ENCODE measurements around the gene TMEM8B.
"Not testable (repeated sequence)": the region's sequence is repeated elsewhere in the genome, so short reads cannot be mapped to it uniquely, and the experiment has no call there.

Gene TMEM8B

DNA sequence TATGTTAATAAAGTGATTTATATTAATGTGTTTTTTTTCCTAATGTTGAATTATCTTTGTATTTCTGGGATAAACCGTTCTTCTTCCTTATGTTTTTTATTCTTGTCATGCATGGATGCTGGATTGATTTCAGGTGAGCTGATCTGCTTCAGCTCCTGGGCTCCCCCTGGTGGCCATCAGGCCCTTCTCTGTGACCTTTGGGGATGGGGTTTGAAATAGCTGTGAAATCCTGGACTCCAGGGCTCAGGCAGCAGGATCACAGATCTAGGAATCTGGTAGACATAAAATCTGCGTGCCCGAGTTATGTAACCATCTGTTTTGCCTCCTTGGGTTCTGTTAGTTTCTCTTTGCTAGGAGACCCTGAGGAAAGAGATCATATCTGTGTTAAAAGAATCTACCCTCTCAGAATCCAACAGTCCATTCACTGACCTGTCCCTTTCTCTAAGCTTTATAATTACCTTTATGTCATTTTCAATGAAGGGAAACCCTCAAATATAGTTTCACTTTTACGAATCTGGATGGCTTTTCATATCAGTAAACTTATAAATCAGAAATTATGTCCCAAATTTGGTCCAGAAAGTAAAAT is 53.3 kb downstream of the TMEM8B start:
- no peaks in the 10 kb centered on the region for H3K36me3 ChIP-seq (ENCODE audit: control insufficient read depth, low read depth, low read length)
- H3K4me3 ChIP-seq (ENCODE audit: low read length) = no peak overlapping the region
- no peaks in the 10 kb centered on the region for H3K27me3 ChIP-seq (ENCODE audit: control insufficient read depth, insufficient read depth, low read length)
- H3K9ac ChIP-seq (ENCODE audit: low read length) = no peak overlapping the region
- no peaks in the 10 kb centered on the region for H3K4me1 ChIP-seq (ENCODE audit: control insufficient read depth, low read depth, low read length)
- no peaks in the 10 kb centered on the region for H3K9me3 ChIP-seq (ENCODE audit: control insufficient read depth, low read depth, low read length)
- no peak overlapping the region for H3K27ac ChIP-seq (ENCODE audit: low read length)

DNA sequence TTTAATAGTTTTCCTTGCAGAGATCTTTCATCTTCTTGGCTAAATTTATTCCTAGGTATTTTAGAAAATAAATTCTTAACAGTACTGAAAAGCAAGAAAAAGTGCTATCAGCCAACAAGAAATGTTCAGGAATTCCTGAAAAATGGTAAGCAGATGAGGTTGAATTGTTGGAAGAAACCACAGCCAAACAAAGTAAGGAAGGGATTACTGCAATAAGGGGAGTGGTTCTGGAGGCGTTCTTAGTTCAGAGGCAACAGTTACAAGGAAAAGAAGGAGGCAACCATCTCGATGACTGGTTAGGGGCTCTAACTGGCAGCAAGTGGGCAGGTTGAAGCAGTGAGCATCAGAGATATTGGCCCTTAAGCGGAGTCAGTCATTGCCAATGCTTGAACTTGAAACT is 54.0 kb downstream of the TMEM8B start:
- H3K36me3 ChIP-seq (ENCODE audit: control insufficient read depth, low read depth, low read length) = no peaks in the 10 kb centered on the region

DNA sequence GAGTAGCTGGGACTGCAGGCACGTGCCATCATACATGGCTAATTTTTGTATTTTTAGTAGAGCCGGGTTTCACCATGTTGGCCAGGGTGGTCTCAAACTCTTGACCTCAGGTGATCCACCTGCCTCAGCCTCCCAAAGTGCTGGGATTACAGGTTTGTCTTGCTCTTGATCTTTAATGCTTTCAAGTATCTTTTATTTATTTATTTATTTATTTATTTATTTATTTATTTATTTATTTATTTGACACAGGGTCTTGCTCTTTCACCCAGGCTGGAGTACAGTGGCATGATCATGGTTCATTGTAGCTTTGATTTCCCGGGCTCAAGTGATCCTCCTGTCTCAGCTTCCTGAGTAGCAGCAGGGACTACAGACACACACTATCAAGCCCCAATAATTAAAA is 55.9 kb downstream of the TMEM8B start:
- not testable (repeated sequence) for H3K4me3 ChIP-seq (ENCODE audit: low read length); H3K36me3 ChIP-seq (ENCODE audit: control insufficient read depth, low read depth, low read length); H3K4me1 ChIP-seq (ENCODE audit: control insufficient read depth, low read depth, low read length); H3K27me3 ChIP-seq (ENCODE audit: control insufficient read depth, insufficient read depth, low read length); H3K9ac ChIP-seq (ENCODE audit: low read length); H3K9me3 ChIP-seq (ENCODE audit: control insufficient read depth, low read depth, low read length); H3K27ac ChIP-seq (ENCODE audit: low read length)

More for the DNA sequence above, 54.0 kb downstream of the TMEM8B start:
- no peaks in the 10 kb centered on the region for H3K4me1 ChIP-seq (ENCODE audit: control insufficient read depth, low read depth, low read length)
- no peaks in the 10 kb centered on the region for H3K27me3 ChIP-seq (ENCODE audit: control insufficient read depth, insufficient read depth, low read length)
- no peak overlapping the region for H3K4me3 ChIP-seq (ENCODE audit: low read length)
- H3K9me3 ChIP-seq (ENCODE audit: control insufficient read depth, low read depth, low read length) = no peaks in the 10 kb centered on the region
- H3K27ac ChIP-seq (ENCODE audit: low read length) = no peak overlapping the region
- H3K9ac ChIP-seq (ENCODE audit: low read length) = no peak overlapping the region

DNA sequence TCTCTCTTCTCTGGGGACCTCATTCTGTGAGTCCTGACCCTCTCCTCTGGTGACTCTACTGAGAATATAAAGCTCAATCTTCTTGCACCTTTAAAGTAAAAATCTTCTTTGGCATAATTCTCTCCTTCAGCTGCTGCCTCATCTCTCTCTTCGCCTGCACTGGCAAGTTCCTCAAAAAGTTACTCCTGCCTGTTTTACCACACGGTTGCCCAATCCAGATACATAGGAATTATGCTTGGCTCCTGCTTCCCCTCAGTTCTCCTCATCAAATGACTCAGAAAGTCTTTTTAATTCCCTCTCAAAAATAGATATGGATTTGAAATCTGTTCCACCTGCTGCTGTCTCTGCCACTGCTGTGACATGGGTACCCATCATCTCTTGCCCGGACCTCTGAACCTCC is 62.6 kb downstream of the TMEM8B start:
- Histone ChIP-seq H3K9me3 (ENCODE audit: control insufficient read depth, low read depth, low read length) (no peaks in the 10 kb centered on the region), H3K4me1 (ENCODE audit: control insufficient read depth, low read depth, low read length) (no peaks in the 10 kb centered on the region), H3K4me3 (ENCODE audit: low read length) (no peak overlapping the region), H3K27ac (ENCODE audit: low read length) (no peak overlapping the region), H3K36me3 (ENCODE audit: control insufficient read depth, low read depth, low read length) (no peaks in the 10 kb centered on the region), H3K9ac (ENCODE audit: low read length) (no peak overlapping the region), H3K27me3 (ENCODE audit: control insufficient read depth, insufficient read depth, low read length) (no peaks in the 10 kb centered on the region)

DNA sequence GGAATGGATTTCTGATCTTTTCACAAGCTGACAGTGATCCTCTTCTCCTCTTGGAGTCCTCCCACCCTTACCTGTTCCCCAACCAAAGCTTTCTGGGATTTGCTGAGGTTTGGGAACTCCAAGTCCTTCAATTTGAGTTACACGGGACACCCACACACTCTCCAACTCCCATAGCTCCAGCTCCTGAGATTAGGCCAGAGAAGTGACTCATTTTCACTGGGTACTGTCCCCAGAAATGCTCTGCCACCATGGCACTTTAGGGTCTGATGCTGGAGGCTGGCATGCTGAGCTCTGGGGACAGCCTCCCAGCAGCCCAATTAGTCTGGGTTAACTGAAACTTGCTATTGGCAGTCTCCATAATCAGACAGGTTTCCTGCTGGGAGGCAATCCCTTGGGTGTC is 63.0 kb downstream of the TMEM8B start:
- H3K27me3 ChIP-seq (ENCODE audit: control insufficient read depth, insufficient read depth, low read length) = no peaks in the 10 kb centered on the region
- H3K9ac ChIP-seq (ENCODE audit: low read length) = no peak overlapping the region
- H3K9me3 ChIP-seq (ENCODE audit: control insufficient read depth, low read depth, low read length) = no peaks in the 10 kb centered on the region
- H3K4me1 ChIP-seq (ENCODE audit: control insufficient read depth, low read depth, low read length) = no peaks in the 10 kb centered on the region
- H3K4me3 ChIP-seq (ENCODE audit: low read length) = no peak overlapping the region
- no peak overlapping the region for H3K27ac ChIP-seq (ENCODE audit: low read length)
- no peaks in the 10 kb centered on the region for H3K36me3 ChIP-seq (ENCODE audit: control insufficient read depth, low read depth, low read length)

DNA sequence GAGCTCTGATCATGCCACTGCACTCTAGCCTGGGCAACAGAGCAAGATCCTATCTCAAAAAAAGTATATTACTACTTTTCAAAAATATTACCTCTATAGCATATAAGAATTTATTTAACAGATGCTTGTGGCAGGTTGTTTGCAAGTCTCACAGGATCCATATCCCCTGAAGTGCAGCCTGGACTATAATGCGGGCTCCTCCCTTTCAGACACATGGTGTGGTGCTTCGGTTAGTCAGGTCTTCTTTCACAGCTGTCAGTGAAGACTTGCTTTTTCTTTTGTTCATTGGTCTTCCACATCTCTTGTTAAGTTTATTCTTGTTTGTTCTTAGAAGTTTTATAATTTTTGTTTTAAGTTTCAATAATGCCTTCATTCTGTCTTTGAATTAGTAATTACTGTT is 67.5 kb downstream of the TMEM8B start:
- no peaks in the 10 kb centered on the region for H3K36me3 ChIP-seq (ENCODE audit: control insufficient read depth, low read depth, low read length)
- no peak overlapping the region for H3K9ac ChIP-seq (ENCODE audit: low read length)
- no peak overlapping the region for H3K27ac ChIP-seq (ENCODE audit: low read length)
- no peaks in the 10 kb centered on the region for H3K27me3 ChIP-seq (ENCODE audit: control insufficient read depth, insufficient read depth, low read length)
- H3K9me3 ChIP-seq (ENCODE audit: control insufficient read depth, low read depth, low read length) = no peaks in the 10 kb centered on the region
- H3K4me1 ChIP-seq (ENCODE audit: control insufficient read depth, low read depth, low read length) = no peaks in the 10 kb centered on the region
- no peak overlapping the region for H3K4me3 ChIP-seq (ENCODE audit: low read length)

DNA sequence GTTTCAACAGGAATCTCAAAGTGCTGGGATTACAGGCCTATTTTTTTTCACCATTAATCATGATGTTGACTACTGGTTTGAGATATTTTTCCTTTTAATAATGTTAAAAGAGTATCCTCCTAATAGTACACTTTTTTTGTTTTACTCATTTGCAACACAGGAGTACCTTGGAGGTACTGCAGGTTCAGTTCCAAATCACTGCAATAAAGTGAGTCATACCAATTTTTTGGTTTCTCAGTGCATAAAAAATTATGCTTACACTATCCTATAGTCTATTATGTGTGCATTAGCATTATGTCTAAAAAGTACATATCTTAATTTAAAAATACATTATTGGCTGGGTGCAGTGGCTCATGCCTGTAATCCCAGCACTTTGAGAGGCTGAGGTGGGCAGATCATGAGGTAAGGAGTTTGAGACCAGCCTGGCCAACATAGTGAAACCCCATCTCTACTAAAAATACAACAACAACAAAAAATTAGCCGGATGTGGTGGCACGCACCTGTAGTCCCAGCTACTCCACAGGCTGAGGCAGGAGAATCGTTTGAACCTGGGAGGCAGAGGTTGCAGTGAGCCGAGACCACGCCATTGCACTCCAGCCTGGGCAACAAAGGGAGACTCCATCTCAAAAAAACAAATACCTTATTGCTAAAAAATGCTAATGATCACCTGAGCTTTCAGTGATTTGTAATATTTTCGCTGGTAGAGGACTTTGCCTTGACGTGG is 68.5 kb downstream of the TMEM8B start:
- H3K4me1 ChIP-seq (ENCODE audit: control insufficient read depth, low read depth, low read length); H3K27me3 ChIP-seq (ENCODE audit: control insufficient read depth, insufficient read depth, low read length); H3K27ac ChIP-seq (ENCODE audit: low read length): not testable (repeated sequence)

DNA sequence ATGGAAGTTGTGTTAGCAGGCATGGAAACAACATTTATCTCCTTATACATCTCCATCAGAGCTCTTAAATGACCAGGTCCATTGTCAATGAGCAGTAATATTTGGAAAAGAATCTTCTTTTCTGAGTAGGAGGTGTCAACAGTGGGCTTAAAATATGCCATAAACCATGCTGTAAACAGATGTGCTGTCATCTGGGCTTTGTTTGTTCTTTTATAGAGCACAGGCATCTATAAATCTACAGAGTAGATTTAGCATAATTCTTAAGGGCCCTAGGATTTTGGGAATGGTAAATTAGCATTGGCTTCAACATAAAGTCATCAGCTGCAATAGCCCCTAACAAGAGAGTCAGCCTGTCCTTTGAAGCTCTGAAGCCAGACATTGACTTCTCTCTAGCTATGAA is 69.3 kb downstream of the TMEM8B start:
- no peaks in the 10 kb centered on the region for H3K27me3 ChIP-seq (ENCODE audit: control insufficient read depth, insufficient read depth, low read length)
- H3K27ac ChIP-seq (ENCODE audit: low read length) = no peak overlapping the region
- H3K9me3 ChIP-seq (ENCODE audit: control insufficient read depth, low read depth, low read length) = no peaks in the 10 kb centered on the region
- H3K9ac ChIP-seq (ENCODE audit: low read length) = no peak overlapping the region
- H3K4me3 ChIP-seq (ENCODE audit: low read length) = no peak overlapping the region
- H3K4me1 ChIP-seq (ENCODE audit: control insufficient read depth, low read depth, low read length) = no peaks in the 10 kb centered on the region
- no peaks in the 10 kb centered on the region for H3K36me3 ChIP-seq (ENCODE audit: control insufficient read depth, low read depth, low read length)

More for the DNA sequence above, 68.5 kb downstream of the TMEM8B start:
- H3K9ac ChIP-seq (ENCODE audit: low read length); H3K4me3 ChIP-seq (ENCODE audit: low read length); H3K9me3 ChIP-seq (ENCODE audit: control insufficient read depth, low read depth, low read length); H3K36me3 ChIP-seq (ENCODE audit: control insufficient read depth, low read depth, low read length): not testable (repeated sequence)

DNA sequence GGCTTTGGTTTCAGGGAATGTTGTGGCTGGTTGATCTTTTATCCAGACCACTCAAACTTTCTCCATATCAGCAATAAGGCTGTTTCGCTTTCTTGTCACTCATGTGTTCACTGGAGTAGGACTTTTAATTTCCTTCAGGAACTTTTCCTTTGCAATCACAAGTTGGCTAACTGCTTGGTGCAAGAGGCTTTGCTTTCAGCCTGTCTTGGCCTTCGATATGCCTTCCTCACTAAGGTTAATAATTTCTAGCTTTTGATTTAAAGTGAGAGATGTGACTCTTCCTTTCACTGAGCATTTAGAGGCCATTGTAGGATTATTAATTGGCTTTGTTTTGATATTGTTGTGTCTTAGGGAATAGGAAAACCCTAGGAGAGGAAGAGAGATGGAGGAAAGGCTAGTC is 70.0 kb downstream of the TMEM8B start:
- no peak overlapping the region for H3K9ac ChIP-seq (ENCODE audit: low read length)
- H3K36me3 ChIP-seq (ENCODE audit: control insufficient read depth, low read depth, low read length) = no peaks in the 10 kb centered on the region
- H3K27ac ChIP-seq (ENCODE audit: low read length) = no peak overlapping the region
- no peaks in the 10 kb centered on the region for H3K4me1 ChIP-seq (ENCODE audit: control insufficient read depth, low read depth, low read length)
- no peak overlapping the region for H3K4me3 ChIP-seq (ENCODE audit: low read length)
- no peaks in the 10 kb centered on the region for H3K9me3 ChIP-seq (ENCODE audit: control insufficient read depth, low read depth, low read length)
- H3K27me3 ChIP-seq (ENCODE audit: control insufficient read depth, insufficient read depth, low read length) = no peaks in the 10 kb centered on the region

DNA sequence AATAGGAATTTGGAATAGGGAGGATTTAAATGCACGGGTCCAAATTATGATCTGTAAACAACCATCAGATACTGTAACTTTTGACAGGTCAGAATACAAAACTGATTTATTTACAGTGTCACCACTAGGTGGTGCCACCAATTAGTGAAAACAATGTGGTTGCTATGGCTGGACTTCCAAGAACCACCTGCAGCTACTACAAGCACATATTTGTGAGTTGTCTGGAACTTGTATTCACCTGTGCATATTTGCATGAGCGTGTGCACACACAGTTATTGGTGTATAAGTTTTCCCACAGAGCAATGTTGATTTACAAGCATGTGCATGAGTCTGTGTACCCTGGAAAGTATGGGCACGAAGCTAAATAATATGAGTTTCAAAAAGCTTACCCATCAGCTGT is 74.0 kb downstream of the TMEM8B start:
- H3K9ac ChIP-seq (ENCODE audit: low read length) = no peak overlapping the region
- H3K27me3 ChIP-seq (ENCODE audit: control insufficient read depth, insufficient read depth, low read length) = no peaks in the 10 kb centered on the region

DNA sequence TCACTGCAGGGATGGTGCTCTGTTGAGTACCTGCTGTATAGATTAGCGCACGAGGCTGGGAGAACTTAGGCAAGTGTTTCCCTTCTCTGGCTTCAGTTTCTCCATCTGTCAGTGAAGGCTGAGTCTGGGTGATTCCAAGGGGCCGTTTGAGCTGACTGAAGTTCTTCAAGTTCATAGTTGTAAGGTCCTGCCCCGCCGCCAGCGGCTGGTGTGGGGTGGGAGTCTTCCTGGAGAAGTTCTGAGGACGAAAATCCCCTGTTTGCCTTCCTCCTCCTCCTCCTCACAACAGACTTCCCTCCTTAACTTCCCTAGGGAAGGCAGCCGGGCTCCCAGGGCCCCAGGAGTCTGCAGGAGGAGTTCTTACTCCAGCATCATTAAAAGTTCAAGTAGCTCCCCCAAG is 75.3 kb downstream of the TMEM8B start:
- Histone ChIP-seq H3K36me3 (ENCODE audit: control insufficient read depth, low read depth, low read length) (no peaks in the 10 kb centered on the region), H3K9ac (ENCODE audit: low read length) (no peak overlapping the region), H3K27me3 (ENCODE audit: control insufficient read depth, insufficient read depth, low read length) (no peaks in the 10 kb centered on the region), H3K4me1 (ENCODE audit: control insufficient read depth, low read depth, low read length) (peaks cover 16% of the 10 kb centered on the region), H3K9me3 (ENCODE audit: control insufficient read depth, low read depth, low read length) (no peaks in the 10 kb centered on the region), H3K27ac (ENCODE audit: low read length) (no peak overlapping the region), H3K4me3 (ENCODE audit: low read length) (no peak overlapping the region)

More for the DNA sequence above, 74.0 kb downstream of the TMEM8B start:
- Histone ChIP-seq H3K4me1 (ENCODE audit: control insufficient read depth, low read depth, low read length) (peaks cover 9% of the 10 kb centered on the region), H3K27ac (ENCODE audit: low read length) (no peak overlapping the region), H3K9me3 (ENCODE audit: control insufficient read depth, low read depth, low read length) (no peaks in the 10 kb centered on the region), H3K4me3 (ENCODE audit: low read length) (no peak overlapping the region), H3K36me3 (ENCODE audit: control insufficient read depth, low read depth, low read length) (no peaks in the 10 kb centered on the region)
